ENCODE results near the gene HAUS8. TPM values are rescaled to one million over a fixed set of nuclear protein-coding genes. Genes with fewer than 3 reads are reported as not detected.

HAUS8 gene
- polyA plus RNA-seq, 1 donor: 9.4 TPM

DNA sequence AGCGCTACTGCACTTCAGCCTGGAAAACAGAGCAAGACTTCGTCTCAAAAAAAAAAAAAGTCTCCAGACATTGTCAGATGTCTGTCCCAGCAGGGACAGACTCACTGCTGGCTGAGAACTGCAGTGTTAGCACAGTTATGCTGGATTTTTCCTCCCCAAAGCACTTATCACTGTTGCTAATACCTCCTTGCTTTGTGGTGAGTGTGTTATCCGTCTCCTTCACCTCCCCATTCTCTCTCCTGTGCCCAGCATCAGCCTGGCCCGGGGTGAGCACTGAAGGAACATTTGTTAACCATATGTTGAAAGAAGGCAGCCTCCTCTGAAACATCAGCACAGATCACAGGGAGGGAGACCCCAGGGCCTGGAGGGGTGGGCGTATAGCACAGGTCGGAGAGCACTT, 11.6 kb upstream of the HAUS8 start:
- no CpG with 5 or more reads among the region's 6 CpGs for WGBS (ENCODE audit: insufficient coverage, low lambda C conversion rate)
- no peaks in the 10 kb centered on the region for H3K27me3 ChIP-seq (ENCODE audit: control insufficient read depth, insufficient read depth, low read length)
- H3K4me1 ChIP-seq (ENCODE audit: control insufficient read depth, insufficient read depth, low read length): no peaks in the 10 kb centered on the region
- no peak overlapping the region for H3K27ac ChIP-seq (ENCODE audit: low read length)
- DNase-seq: no peak
- H3K36me3 ChIP-seq (ENCODE audit: control insufficient read depth, insufficient read depth, low read length): peaks cover 4% of the 10 kb centered on the region
- H3K4me3 ChIP-seq (ENCODE audit: low read length): no peak overlapping the region
- H3K9me3 ChIP-seq (ENCODE audit: control insufficient read depth, low read depth, low read length): no peaks in the 10 kb centered on the region

DNA sequence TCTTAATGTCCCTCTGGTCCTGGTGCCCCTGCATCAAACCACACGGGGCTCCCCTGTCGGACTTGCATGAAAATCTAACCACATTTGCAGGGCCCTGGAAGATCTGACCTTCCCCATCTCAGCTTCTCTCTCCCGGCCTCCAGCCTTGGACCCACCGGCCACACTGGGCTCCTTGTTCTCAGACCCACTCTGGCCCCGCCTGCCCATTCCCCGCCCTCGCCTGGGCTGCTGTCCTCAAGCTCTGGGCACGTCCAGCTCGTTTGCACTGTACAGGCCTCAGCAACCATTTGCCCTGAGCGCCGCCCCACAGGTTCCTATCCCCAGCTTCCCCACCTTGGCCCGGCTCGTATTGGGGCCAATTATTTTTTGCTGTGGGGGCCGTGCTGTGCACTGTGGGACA, 10.9 kb upstream of the HAUS8 start:
- peaks cover 4% of the 10 kb centered on the region for H3K36me3 ChIP-seq (ENCODE audit: control insufficient read depth, insufficient read depth, low read length)
- no CpG with 5 or more reads among the region's 14 CpGs for WGBS (ENCODE audit: insufficient coverage, low lambda C conversion rate)
- no peaks in the 10 kb centered on the region for H3K9me3 ChIP-seq (ENCODE audit: control insufficient read depth, low read depth, low read length)
- DNase-seq: no peak
- no peak overlapping the region for H3K4me3 ChIP-seq (ENCODE audit: low read length)
- no peaks in the 10 kb centered on the region for H3K27me3 ChIP-seq (ENCODE audit: control insufficient read depth, insufficient read depth, low read length)
- H3K27ac ChIP-seq (ENCODE audit: low read length): no peak overlapping the region
- no peaks in the 10 kb centered on the region for H3K4me1 ChIP-seq (ENCODE audit: control insufficient read depth, insufficient read depth, low read length)

DNA sequence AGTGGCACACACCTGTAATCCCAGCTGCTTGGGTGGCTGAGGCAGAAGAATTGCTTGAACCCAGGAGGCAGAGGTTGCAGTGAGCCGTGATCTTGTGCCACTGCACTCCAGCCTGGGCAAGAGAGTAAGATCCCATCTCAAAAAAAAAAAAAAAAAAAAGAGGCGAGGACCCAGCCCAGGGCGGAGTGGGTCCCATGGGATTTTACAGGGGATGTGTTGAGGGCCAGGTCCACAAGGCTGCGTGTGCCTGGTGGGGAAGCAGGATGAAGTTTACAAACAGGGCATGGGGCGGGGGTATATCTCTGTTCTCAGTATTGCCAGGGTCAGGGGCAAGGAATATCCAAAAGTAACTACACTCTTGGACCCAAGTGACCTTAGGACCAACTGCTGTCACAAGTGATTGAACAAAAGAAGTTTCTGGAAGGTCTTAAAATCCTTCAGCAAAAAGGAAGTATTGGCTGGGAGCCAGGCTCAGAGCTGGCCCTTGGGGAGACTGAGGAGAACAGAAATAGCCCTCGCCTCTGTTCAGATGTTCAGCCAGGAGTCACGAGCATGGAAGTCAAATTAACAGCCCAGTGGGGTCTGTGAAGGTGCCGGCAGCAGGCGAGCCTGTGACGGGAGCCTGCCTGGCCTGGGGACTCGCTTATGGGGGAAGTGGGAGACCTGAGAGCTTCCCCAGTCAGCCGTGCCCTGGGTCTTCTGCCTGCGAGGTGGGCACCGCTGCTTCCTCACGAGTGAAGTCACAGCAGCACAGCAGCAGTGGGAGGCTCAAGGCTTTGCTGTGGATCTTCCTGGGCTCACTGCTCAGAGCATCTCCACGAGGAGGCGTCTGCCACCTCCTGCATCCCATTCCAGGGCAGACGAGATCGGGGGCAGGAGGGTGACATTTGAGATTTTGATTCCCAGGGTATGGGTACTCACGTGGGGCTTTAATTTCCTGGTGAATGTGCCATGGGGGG, 6.7 kb upstream of the HAUS8 start:
- no peak for DNase-seq
- H3K9me3 ChIP-seq (ENCODE audit: control insufficient read depth, low read depth, low read length): no peaks in the 10 kb centered on the region
- H3K27me3 ChIP-seq (ENCODE audit: control insufficient read depth, insufficient read depth, low read length): no peaks in the 10 kb centered on the region
- H3K4me1 ChIP-seq (ENCODE audit: control insufficient read depth, insufficient read depth, low read length): peaks cover 2% of the 10 kb centered on the region
- no peak overlapping the region for H3K4me3 ChIP-seq (ENCODE audit: low read length)
- WGBS (ENCODE audit: insufficient coverage, low lambda C conversion rate): no CpG with 5 or more reads among the region's 20 CpGs
- H3K36me3 ChIP-seq (ENCODE audit: control insufficient read depth, insufficient read depth, low read length): peaks cover under 1% of the 10 kb centered on the region
- no peak overlapping the region for H3K27ac ChIP-seq (ENCODE audit: low read length)

DNA sequence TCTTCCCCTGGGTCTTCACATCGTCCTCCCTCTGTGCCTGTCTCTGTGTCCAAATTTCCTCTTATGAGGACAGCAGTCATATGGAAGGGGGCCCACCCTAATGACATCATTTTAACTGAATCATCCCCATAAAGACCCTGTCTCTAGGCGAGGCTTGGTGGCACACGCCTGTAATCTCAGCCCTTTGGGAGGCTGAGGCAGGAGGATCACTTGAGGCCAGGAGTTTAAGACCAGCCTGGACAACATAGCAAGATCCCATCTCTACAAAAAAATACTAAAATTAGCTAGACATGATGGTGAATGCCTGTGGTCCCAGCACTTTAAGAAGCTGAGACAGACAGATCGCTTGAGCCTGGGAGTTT, 5.2 kb upstream of the HAUS8 start:
- WGBS (ENCODE audit: insufficient coverage, low lambda C conversion rate): no CpG with 5 or more reads among the region's 4 CpGs
- Histone ChIP-seq H3K27ac (ENCODE audit: low read length) (peak overlapping the region; percentile 75), H3K4me3 (ENCODE audit: low read length) (no peak overlapping the region), H3K4me1 (ENCODE audit: control insufficient read depth, insufficient read depth, low read length) (peaks cover 7% of the 10 kb centered on the region), H3K27me3 (ENCODE audit: control insufficient read depth, insufficient read depth, low read length) (no peaks in the 10 kb centered on the region), H3K36me3 (ENCODE audit: control insufficient read depth, insufficient read depth, low read length) (no peaks in the 10 kb centered on the region), H3K9me3 (ENCODE audit: control insufficient read depth, low read depth, low read length) (no peaks in the 10 kb centered on the region)
- no peak for DNase-seq

- H3K4me1 ChIP-seq (ENCODE audit: control insufficient read depth, insufficient read depth, low read length): peaks cover 7% of the 10 kb centered on the region
- WGBS (ENCODE audit: insufficient coverage, low lambda C conversion rate): no CpG with 5 or more reads among the region's 28 CpGs
- peak overlapping the region; percentile 16 for H3K4me3 ChIP-seq (ENCODE audit: low read length)
These were observed 4.6 kb upstream of the HAUS8 start for GRCh38 chr19:17079710-17080439.

DNA sequence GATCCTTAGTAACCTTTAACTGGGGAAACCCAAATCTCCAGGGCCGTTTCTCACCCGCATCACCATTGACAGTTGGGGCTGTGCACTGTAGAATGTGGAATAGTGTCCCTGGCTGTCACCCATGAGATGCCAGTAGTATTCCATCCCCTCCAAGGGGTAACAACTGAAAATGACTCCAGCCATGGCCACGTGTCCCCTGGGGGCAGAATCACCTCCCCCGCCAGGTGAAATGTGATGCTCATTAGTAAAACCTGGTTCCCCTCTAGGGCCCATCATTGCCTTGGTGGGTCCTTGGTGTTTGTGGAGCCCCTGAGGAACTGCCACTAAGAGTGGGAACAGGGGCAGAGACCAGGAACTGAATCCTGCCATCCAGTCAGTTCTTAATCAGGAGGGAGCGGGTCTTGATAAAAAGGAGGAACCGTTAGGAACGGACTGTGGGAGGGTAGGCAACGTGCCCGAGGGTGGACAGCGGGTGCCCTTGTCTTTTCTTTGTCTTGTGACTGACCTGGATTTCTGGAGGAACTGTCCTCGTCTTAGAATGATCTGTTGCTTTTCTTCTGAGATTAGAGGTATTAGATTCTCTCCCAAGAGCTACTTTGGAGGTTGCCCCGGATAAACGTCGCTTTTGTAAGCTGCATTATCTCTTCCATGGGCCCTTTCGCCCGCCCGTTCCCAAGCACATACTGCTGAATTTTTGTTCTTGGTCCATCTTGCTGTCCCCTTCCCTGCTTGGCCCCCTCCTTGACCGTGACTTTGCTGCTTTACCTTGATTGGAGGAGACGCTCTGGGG, 3.9 kb upstream of the HAUS8 start:
- H3K36me3 ChIP-seq (ENCODE audit: control insufficient read depth, insufficient read depth, low read length): no peaks in the 10 kb centered on the region
- WGBS (ENCODE audit: insufficient coverage, low lambda C conversion rate): 89% methylated on average over 3 of the region's 19 CpGs
- H3K4me1 ChIP-seq (ENCODE audit: control insufficient read depth, insufficient read depth, low read length): peaks cover 9% of the 10 kb centered on the region
- no peaks in the 10 kb centered on the region for H3K27me3 ChIP-seq (ENCODE audit: control insufficient read depth, insufficient read depth, low read length)
- H3K27ac ChIP-seq (ENCODE audit: low read length): peak overlapping the region; percentile 75
- peak overlapping the region; percentile 16 for H3K4me3 ChIP-seq (ENCODE audit: low read length)
- H3K9me3 ChIP-seq (ENCODE audit: control insufficient read depth, low read depth, low read length): no peaks in the 10 kb centered on the region
- DNase-seq: no peak

More at GRCh38 chr19:17079710-17080439, 4.6 kb upstream of the HAUS8 start:
- Histone ChIP-seq H3K27ac (ENCODE audit: low read length) (peak overlapping the region; percentile 75), H3K36me3 (ENCODE audit: control insufficient read depth, insufficient read depth, low read length) (no peaks in the 10 kb centered on the region), H3K27me3 (ENCODE audit: control insufficient read depth, insufficient read depth, low read length) (no peaks in the 10 kb centered on the region), H3K9me3 (ENCODE audit: control insufficient read depth, low read depth, low read length) (no peaks in the 10 kb centered on the region)
- DNase-seq: peak in 1 of 2 donors; percentile 52

- no peak overlapping the region for H3K27ac ChIP-seq (ENCODE audit: low read length)
- H3K27me3 ChIP-seq (ENCODE audit: control insufficient read depth, insufficient read depth, low read length): no peaks in the 10 kb centered on the region
- WGBS (ENCODE audit: insufficient coverage, low lambda C conversion rate): no CpG with 5 or more reads among the region's 19 CpGs
- DNase-seq: no peak
- H3K36me3 ChIP-seq (ENCODE audit: control insufficient read depth, insufficient read depth, low read length): no peaks in the 10 kb centered on the region
- H3K9me3 ChIP-seq (ENCODE audit: control insufficient read depth, low read depth, low read length): no peaks in the 10 kb centered on the region
- H3K4me3 ChIP-seq (ENCODE audit: low read length): no peak overlapping the region
- H3K4me1 ChIP-seq (ENCODE audit: control insufficient read depth, insufficient read depth, low read length): peaks cover 11% of the 10 kb centered on the region
These were observed 3.0 kb upstream of the HAUS8 start for GRCh38 chr19:17078036-17078919.

DNA sequence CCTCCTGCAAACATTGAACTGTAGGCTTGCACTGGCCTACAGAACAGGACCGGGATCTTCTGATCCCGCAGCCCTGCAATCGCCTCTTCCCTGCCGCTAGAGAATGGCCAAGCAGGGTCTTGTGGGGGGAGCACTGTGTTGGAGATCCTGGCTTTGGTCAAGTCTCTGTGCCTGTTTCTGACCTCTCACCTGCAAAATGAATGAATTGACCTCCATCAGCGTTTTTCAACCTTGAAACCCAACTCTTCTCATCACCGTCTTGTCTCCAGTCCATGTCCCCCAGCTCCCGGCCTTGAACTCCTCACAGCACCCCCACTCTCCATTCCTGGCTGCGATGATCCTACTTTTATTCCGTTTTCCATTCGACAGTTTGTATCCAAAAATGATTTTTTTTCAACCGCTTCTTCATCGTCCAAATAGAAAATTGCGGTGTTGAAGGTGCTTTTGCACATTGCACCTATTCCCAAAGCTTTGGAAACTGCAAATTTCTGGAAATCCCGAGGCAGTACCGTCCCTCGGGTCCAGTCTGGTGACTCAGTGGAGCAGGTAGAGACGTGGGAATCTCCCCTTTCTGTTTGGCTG, 2.3 kb upstream of the HAUS8 start:
- Histone ChIP-seq H3K9me3 (ENCODE audit: control insufficient read depth, low read depth, low read length) (no peaks in the 10 kb centered on the region), H3K4me1 (ENCODE audit: control insufficient read depth, insufficient read depth, low read length) (peaks cover 11% of the 10 kb centered on the region), H3K27ac (ENCODE audit: low read length) (no peak overlapping the region), H3K27me3 (ENCODE audit: control insufficient read depth, insufficient read depth, low read length) (no peaks in the 10 kb centered on the region), H3K36me3 (ENCODE audit: control insufficient read depth, insufficient read depth, low read length) (peaks cover 7% of the 10 kb centered on the region), H3K4me3 (ENCODE audit: low read length) (no peak overlapping the region)
- no CpG with 5 or more reads among the region's 17 CpGs for WGBS (ENCODE audit: insufficient coverage, low lambda C conversion rate)
- DNase-seq: no peak

DNA sequence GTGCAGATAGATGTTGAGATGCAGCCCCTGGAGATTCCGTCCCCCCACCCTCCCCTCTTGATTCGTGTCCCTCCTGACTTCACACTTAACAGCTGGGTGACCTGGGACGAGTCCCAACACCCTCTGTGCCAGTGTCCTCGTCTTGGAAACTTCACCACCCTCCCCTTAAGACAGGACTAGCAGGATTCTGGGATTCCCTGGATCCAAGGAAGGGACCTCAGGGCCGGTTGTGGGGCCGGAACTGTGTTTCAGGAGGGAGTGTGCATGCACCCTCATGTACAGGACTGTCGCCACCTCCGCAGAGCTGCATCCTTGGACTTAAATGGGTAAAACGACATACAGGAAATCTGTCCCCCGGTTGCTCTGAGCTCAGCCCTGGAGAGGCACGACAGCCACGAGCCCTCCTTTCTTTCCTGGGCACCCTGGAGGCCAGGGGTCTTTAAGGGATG, 1.3 kb upstream of the HAUS8 start:
- no peaks in the 10 kb centered on the region for H3K9me3 ChIP-seq (ENCODE audit: control insufficient read depth, low read depth, low read length)
- H3K36me3 ChIP-seq (ENCODE audit: control insufficient read depth, insufficient read depth, low read length): peaks cover 8% of the 10 kb centered on the region
- peak overlapping the region; percentile 77 for H3K4me3 ChIP-seq (ENCODE audit: low read length)
- WGBS (ENCODE audit: insufficient coverage, low lambda C conversion rate): no CpG with 5 or more reads among the region's 12 CpGs
- peak overlapping the region; percentile 50 for H3K27ac ChIP-seq (ENCODE audit: low read length)
- DNase-seq: peak in 1 of 2 donors; percentile 25
- H3K27me3 ChIP-seq (ENCODE audit: control insufficient read depth, insufficient read depth, low read length): no peaks in the 10 kb centered on the region
- peaks cover 11% of the 10 kb centered on the region for H3K4me1 ChIP-seq (ENCODE audit: control insufficient read depth, insufficient read depth, low read length)
